NCI-H2107 (cell line): ENCODE data around the gene IFT122.

ENCODE experiments used
- DNase-seq: peaks from one replicate; lab custom pipeline; 2025; lab: John Stamatoyannopoulos, UW

Gene IFT122

DNA sequence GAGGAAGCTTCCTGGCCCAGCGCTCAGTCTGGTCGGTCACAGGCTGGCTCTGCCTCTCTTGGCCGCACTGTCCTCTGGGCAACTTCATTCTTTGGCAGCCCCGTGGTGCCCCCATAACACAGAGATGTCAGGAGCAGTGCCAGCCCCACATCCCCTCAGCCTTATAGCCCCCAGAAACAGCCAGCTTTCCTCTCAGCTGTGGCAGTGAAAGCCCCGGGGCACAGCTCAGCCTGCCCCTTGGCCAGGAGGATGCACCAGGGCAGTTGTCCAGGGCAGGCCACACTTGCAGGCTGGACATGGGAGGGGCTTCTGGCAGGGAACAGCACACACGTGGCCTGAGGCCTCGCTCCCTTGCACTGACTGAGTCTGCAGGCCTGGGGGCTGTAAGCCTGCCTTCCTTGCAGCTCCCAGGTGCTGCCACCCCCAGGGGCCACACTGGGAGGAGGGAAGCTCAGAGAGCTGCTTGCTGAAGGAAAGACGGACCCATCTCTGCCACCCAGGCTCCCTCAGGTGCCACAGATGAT is 78.1 kb downstream of the IFT122 start:
- DNase-seq, result no peak

DNA sequence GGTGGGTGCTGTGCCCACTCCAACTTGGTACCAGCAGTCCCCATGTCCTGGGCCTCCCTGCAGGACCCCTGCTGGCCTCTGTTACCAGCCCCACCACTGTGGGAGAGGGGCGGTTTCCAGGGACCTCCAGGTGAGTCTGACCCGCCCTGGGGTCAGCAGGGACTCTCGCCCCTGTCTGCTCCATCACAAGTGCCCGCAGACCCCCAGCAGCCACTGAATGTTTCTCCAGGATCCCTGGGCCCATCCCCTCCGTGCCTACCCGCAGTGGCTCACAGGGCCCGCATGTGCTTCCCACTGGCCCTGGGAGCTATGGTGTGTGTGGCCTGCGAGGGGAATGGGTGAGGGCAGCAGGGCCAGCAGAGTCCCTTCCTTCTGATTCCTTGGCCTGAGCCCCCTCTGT is 78.6 kb downstream of the IFT122 start:
- no peak for DNase-seq

DNA sequence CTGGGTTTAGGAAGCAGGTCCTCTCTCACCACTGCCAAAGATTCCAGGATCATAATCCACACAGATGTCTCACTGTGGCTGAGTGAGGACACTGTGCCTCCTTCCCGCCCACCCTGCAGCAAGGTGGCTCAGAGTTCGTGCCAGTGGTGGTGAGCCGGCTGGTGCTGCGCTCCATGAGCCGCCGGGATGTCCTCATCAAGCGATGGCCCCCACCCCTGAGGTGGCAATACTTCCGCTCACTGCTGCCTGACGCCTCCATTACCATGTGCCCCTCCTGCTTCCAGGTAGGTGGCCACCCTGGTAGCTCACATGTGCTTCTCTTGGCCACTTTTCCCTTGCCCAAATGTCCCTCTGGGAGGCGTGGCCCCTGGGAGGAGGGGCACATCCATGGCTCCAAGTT is 79.4 kb downstream of the IFT122 start:
- DNase-seq, result no peak

DNA sequence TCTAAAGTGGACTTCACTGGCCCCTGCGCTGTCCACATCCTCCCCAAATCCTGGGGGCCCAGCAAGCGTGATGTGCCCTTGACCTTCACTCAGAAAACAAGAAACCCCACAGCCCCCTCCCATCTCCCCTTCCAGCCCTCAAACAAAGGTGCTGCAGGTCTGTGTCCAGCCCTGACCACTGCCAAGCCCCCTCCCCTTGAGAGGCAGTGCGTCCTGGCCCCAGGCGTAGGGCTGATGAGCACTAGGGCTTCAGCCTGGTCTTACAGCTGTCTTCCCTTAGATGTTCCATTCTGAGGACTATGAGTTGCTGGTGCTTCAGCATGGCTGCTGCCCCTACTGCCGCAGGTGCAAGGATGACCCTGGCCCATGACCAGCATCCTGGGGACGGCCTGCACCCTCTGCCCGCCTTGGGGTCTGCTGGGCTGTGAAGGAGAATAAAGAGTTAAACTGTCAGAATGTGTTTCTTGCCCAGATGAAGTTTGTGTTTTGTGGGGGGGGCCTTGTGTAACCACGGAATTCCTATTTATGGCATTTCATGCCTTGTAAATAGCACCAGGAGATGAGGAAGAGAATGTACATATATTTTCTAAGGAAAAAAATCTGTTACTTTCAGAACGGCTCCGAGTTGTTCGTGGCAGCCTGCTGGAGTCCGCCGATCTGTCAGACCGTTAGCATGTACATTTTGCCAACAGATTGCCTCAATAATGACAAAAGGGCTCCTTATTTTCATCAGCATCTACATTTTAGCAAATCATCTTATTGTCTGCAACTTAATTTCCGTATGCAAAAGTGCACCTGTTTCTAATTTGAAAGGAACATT is 80.1 kb downstream of the IFT122 start:
- no peak for DNase-seq

DNA sequence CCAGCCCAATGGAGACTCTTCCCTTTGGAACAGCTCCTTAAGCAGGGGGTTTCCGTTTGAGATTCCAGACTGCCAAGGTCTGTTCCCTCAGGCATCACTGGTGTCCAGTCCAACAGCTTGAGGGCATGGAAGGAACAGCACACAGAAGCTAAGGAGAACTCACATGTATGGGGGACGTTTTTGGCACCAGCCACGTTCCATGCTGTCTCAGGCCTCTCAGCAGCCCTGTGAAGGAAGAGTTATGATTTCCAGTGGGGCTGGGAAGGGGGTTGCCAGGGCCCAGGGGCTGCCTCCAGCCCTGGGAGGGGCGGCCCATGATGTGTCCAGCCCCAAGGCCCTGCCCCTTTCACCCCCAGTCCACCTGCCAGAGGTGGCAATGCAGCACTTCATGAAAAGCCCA is 80.9 kb downstream of the IFT122 start:
- no peak for DNase-seq

DNA sequence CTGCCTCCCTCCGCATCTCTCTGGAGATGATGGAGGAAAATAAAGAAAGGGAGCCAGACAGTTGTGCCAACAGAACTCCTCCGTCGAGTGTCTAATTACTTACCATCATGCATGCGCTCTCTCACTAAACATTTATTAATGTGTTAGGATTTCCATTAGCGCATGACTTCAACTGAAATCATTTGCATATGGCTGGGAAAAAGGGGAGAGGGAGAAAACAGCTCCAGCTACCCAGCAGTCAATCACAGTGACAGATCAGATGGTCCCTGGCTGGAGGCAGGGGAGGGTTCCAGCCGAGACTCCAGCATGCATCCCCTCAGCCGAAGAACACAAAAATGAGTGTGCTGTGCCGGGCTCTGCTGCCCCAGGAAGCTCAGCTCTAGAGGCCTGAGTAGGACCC is 81.6 kb downstream of the IFT122 start:
- no peak for DNase-seq

DNA sequence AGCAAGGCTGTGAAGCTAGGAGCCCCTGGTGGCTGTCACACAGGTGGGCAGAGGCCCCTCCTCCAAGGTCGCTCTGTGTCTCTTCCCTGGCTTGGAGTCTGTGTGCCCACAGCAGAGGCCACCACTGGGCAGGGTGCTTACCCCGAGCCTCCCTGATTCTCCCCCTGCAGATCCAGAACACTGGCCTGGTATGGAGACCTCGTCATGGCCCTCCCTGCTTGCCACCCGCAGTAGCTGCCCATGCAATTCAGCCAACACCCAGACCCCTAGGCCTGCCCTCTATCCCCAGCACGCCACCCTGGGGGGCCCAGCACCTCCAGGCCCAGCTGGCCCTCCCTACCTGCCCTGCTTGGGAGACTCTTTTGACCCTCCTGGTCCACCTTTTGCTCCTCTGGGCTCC is 82.9 kb downstream of the IFT122 start:
- DNase-seq, result no peak

DNA sequence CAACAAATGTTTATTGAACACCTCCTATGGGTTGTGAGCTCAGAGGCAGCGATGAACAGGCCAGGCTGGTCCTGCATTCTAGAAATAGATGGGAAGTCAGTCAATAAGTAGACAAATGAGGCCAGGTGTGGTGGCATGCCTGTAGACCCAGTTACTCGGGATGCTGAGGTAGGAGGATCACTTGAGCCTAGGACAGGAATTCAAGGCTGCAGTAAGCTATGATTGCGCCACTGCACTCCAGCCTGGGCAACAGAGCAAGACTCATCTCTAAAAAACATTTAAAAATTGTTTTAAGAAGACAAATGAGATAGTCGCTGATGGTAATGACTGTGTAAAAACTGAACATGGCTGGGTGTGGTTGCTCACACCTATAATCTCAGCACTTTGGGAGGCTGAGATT is 84.1 kb downstream of the IFT122 start:
- no peak for DNase-seq

DNA sequence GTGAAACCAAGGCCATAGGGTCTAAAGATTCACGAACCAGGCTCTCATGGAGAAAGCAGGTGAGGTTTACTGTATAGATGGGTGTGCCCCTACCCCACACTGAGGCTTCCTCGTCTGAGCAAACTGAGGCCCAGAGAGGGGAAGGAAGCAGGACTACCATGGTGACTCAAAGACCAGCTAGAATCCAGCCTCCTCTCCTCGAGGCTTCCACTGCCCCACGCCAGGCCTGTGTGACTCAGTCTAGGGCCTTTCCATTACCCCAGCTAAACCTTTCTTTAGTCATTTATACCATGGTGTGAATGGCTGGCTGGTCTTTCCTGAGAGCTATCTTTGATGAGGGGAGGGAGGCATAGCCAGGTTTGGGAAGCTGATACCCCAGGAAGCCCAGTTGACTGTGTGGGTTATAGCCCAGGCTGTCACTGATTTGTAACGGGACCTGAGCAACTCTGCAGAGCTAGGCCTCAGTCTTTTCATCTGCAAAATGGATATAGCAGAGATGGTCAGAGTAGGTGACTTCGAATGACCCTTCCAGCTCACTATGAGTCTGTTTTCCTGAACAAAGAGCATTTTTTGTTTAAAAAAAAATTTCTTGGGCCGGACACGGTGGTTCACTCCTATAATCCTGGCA is 85.4 kb downstream of the IFT122 start:
- no peak for DNase-seq

DNA sequence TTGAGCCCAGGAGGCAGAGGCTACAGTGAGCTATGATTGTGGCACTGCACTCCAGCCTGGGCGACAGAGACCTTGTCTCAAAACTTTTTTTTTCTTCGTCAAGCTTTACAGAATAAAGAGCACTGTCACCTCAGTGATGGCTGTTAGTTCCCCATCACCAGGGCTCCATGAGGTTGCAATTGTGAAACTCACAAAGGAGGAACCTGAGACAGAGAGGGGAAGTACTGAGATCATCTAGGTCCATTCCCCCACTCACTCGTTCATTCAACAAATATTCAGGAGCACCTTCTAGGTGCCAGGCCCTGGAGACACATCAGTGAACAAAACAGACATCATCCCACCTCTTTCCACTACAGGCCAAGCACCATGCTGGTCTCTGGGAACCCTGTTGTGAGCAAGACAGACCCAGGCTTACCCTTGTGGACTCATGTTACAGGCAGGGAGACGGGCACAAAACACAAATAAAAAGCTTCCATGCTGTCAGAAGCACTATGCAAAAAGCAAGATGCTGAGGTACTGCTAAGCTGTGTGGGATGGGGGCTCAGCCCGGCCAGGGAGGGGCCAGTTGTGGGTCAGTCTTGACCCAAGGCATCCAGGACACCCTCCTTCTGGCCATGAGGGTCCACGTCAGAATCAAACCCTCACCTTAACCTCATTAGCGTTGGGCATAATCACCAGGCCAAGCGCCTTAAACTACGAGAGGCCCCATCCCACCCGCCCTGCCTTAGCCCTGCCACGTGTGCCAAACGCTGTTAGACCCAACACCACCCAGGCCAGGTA is 86.3 kb downstream of the IFT122 start:
- no peak for DNase-seq

DNA sequence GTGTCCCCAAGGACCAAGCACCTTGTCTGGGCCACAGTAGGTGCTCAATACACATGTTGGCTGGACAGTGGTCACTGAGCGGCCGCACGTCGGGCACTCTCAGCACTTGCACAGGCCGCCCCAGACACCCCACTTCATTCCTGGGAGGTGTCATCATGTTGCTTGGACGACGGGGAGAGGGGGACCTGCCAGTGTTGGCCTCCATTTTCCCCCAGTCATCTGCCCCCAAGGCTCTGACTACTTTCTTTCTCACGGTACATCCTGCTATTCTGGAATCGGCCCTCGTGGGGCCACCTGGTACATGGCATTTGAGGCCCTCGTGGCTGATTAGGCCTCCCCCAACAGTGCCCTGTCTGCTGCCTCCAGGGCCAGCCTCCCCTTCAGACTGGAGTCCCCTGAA is 87.2 kb downstream of the IFT122 start:
- DNase-seq, result no peak

DNA sequence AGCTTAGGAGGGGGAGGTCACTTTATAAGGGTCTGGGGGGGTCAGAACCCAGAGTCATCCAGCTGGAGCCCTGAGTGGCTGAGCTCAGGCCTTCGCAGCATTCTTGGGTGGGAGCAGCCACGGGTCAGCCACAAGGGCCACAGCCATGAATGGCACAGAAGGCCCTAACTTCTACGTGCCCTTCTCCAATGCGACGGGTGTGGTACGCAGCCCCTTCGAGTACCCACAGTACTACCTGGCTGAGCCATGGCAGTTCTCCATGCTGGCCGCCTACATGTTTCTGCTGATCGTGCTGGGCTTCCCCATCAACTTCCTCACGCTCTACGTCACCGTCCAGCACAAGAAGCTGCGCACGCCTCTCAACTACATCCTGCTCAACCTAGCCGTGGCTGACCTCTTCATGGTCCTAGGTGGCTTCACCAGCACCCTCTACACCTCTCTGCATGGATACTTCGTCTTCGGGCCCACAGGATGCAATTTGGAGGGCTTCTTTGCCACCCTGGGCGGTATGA is 88.6 kb downstream of the IFT122 start, which contains the start of gene RHO:
TSS of gene RHO (plus strand) at position 51 of the 512 bp plus-strand sequence. CDS start at position 146, 95 bp downstream.
- DNase-seq, result no peak

DNA sequence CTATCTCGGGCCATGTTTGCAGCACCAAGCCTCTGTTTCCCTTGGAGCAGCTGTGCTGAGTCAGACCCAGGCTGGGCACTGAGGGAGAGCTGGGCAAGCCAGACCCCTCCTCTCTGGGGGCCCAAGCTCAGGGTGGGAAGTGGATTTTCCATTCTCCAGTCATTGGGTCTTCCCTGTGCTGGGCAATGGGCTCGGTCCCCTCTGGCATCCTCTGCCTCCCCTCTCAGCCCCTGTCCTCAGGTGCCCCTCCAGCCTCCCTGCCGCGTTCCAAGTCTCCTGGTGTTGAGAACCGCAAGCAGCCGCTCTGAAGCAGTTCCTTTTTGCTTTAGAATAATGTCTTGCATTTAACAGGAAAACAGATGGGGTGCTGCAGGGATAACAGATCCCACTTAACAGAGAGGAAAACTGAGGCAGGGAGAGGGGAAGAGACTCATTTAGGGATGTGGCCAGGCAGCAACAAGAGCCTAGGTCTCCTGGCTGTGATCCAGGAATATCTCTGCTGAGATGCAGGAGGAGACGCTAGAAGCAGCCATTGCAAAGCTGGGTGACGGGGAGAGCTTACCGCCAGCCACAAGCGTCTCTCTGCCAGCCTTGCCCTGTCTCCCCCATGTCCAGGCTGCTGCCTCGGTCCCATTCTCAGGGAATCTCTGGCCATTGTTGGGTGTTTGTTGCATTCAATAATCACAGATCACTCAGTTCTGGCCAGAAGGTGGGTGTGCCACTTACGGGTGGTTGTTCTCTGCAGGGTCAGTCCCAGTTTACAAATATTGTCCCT is 89.6 kb downstream of the IFT122 start:
- no peak for DNase-seq

DNA sequence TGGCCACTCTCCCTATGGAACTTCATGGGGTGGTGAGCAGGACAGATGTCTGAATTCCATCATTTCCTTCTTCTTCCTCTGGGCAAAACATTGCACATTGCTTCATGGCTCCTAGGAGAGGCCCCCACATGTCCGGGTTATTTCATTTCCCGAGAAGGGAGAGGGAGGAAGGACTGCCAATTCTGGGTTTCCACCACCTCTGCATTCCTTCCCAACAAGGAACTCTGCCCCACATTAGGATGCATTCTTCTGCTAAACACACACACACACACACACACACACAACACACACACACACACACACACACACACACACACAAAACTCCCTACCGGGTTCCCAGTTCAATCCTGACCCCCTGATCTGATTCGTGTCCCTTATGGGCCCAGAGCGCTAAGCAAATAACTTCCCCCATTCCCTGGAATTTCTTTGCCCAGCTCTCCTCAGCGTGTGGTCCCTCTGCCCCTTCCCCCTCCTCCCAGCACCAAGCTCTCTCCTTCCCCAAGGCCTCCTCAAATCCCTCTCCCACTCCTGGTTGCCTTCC is 90.3 kb downstream of the IFT122 start:
- DNase-seq, result no peak

DNA sequence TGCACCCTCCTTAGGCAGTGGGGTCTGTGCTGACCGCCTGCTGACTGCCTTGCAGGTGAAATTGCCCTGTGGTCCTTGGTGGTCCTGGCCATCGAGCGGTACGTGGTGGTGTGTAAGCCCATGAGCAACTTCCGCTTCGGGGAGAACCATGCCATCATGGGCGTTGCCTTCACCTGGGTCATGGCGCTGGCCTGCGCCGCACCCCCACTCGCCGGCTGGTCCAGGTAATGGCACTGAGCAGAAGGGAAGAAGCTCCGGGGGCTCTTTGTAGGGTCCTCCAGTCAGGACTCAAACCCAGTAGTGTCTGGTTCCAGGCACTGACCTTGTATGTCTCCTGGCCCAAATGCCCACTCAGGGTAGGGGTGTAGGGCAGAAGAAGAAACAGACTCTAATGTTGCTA is 90.8 kb downstream of the IFT122 start:
- no peak for DNase-seq

DNA sequence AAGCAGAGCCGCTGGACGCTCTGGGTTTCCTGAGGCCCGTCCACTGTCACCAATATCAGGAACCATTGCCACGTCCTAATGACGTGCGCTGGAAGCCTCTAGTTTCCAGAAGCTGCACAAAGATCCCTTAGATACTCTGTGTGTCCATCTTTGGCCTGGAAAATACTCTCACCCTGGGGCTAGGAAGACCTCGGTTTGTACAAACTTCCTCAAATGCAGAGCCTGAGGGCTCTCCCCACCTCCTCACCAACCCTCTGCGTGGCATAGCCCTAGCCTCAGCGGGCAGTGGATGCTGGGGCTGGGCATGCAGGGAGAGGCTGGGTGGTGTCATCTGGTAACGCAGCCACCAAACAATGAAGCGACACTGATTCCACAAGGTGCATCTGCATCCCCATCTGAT is 91.7 kb downstream of the IFT122 start:
- DNase-seq, result no peak

DNA sequence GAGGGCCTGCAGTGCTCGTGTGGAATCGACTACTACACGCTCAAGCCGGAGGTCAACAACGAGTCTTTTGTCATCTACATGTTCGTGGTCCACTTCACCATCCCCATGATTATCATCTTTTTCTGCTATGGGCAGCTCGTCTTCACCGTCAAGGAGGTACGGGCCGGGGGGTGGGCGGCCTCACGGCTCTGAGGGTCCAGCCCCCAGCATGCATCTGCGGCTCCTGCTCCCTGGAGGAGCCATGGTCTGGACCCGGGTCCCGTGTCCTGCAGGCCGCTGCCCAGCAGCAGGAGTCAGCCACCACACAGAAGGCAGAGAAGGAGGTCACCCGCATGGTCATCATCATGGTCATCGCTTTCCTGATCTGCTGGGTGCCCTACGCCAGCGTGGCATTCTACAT is 92.2 kb downstream of the IFT122 start:
- DNase-seq, result no peak

DNA sequence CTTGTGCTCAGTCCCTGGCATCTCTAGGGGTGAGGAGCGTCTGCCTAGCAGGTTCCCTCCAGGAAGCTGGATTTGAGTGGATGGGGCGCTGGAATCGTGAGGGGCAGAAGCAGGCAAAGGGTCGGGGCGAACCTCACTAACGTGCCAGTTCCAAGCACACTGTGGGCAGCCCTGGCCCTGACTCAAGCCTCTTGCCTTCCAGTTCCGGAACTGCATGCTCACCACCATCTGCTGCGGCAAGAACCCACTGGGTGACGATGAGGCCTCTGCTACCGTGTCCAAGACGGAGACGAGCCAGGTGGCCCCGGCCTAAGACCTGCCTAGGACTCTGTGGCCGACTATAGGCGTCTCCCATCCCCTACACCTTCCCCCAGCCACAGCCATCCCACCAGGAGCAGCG is 93.4 kb downstream of the IFT122 start:
- DNase-seq, result no peak

DNA sequence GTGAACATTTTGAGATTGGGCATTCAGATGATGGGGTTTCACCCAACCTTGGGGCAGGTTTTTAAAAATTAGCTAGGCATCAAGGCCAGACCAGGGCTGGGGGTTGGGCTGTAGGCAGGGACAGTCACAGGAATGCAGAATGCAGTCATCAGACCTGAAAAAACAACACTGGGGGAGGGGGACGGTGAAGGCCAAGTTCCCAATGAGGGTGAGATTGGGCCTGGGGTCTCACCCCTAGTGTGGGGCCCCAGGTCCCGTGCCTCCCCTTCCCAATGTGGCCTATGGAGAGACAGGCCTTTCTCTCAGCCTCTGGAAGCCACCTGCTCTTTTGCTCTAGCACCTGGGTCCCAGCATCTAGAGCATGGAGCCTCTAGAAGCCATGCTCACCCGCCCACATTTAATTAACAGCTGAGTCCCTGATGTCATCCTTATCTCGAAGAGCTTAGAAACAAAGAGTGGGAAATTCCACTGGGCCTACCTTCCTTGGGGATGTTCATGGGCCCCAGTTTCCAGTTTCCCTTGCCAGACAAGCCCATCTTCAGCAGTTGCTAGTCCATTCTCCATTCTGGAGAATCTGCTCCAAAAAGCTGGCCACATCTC is 94.5 kb downstream of the IFT122 start:
- no peak for DNase-seq

DNA sequence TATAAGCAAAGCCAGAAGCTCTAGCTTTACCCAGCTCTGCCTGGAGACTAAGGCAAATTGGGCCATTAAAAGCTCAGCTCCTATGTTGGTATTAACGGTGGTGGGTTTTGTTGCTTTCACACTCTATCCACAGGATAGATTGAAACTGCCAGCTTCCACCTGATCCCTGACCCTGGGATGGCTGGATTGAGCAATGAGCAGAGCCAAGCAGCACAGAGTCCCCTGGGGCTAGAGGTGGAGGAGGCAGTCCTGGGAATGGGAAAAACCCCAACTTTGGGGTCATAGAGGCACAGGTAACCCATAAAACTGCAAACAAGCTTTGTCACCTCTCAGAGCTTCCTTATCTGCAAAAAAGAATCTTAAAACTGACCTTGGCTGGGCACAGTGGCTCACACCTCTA is 95.1 kb downstream of the IFT122 start:
- DNase-seq, result no peak

DNA sequence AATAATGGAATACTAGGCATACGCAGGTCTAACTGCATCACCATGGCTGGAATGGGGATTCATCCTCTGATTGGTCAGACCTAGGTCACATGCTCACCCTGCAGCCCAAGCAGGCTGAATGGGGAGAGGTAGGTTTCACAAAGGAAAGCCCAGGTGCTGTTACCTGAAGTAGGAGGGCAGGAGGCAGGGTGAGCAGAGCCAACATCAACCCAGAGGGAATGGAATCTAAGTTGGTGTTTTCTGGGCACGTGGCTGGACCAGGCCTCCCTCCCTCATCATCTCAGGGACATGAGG is 96.3 kb downstream of the IFT122 start:
- no peak for DNase-seq
